OCI-LY3 (cell line): ENCODE data around the gene TTLL10.

Experiments used
- H2AFZ ChIP-seq: fragments of 200-600, 300-600 bp; shearing (Covaris generic); 2 replicates; pipeline ENCODE4 v1.6.0; 2014; ENCODE audit warnings: antibody characterized with exemption, low read depth, low read length
- H3K27ac ChIP-seq: fragments of 200-600, 300-600 bp; sonication (generic); 2 replicates; pipeline ENCODE4 v1.5.1; 2014; ENCODE audit warnings: mild to moderate bottlenecking, low read length, moderate library complexity, mixed read lengths
- H3K27me3 ChIP-seq: fragments of 200-600, 300-600 bp; sonication (generic); 2 replicates; pipeline ENCODE4 v1.6.1; 2014; ENCODE audit warnings: low read depth, low read length, mixed read lengths
- H3K36me3 ChIP-seq: fragments of 200-600, 300-600 bp; sonication (generic); replicated peaks from 2 replicates; pipeline ENCODE3; 2014; ENCODE audit warnings: low read depth, low read length, mixed read lengths
- H3K4me1 ChIP-seq: fragments of 300-600, 200-600 bp; sonication (generic); 2 replicates; pipeline ENCODE4 v1.6.1; 2014; ENCODE audit warnings: low read length, mixed read lengths
- H3K4me2 ChIP-seq: fragments of 200-600, 300-600 bp; sonication (generic); 2 replicates; pipeline ENCODE4 v1.6.1; 2014; ENCODE audit warnings: low read length, mixed read lengths
- H3K4me3 ChIP-seq: fragments of 300-600, 200-600 bp; sonication (generic); 2 replicates; pipeline ENCODE4 v1.5.1; 2014; ENCODE audit warnings: antibody characterized with exemption, mild to moderate bottlenecking, low read length, moderate library complexity
- H3K79me2 ChIP-seq: fragments of 300-600, 200-600 bp; shearing (Covaris generic); 2 replicates; pipeline ENCODE4 v1.6.1; 2014; ENCODE audit warnings: mild to moderate bottlenecking, low read length, mixed read lengths
- H3K9ac ChIP-seq: fragments of 300-600, 200-600 bp; shearing (Covaris generic); 2 replicates; pipeline ENCODE4 v1.6.0; 2014; ENCODE audit warnings: mild to moderate bottlenecking, low read length, moderate library complexity
- H3K9me3 ChIP-seq: fragments of 200-600, 300-600 bp; shearing (Covaris generic); 2 replicates; pipeline ENCODE4 v1.6.1; 2014; ENCODE audit warnings: low read length, mixed read lengths; ENCODE audit not compliant: insufficient read depth
- H4K20me1 ChIP-seq: fragments of 200-600, 300-600 bp; sonication (generic); 2 replicates; pipeline ENCODE4 v1.6.1; 2016; ENCODE audit warnings: low read length, mixed read lengths; ENCODE audit not compliant: insufficient read depth
- CTCF ChIP-seq: fragments of 200-600, 300-600 bp; sonication (generic); IDR thresholded peaks from 2 replicates; pipeline ENCODE4 v1.5.1; 2014; ENCODE audit warnings: antibody characterized with exemption, low read length, low read depth
- EZH2phosphoT487 ChIP-seq: fragments of 200-600 bp; shearing (Covaris generic); IDR thresholded peaks from 2 replicates; pipeline ENCODE4 v1.6.1; 2018; ENCODE audit warnings: antibody characterized with exemption, mixed run types, low read depth

The TTLL10 gene

DNA sequence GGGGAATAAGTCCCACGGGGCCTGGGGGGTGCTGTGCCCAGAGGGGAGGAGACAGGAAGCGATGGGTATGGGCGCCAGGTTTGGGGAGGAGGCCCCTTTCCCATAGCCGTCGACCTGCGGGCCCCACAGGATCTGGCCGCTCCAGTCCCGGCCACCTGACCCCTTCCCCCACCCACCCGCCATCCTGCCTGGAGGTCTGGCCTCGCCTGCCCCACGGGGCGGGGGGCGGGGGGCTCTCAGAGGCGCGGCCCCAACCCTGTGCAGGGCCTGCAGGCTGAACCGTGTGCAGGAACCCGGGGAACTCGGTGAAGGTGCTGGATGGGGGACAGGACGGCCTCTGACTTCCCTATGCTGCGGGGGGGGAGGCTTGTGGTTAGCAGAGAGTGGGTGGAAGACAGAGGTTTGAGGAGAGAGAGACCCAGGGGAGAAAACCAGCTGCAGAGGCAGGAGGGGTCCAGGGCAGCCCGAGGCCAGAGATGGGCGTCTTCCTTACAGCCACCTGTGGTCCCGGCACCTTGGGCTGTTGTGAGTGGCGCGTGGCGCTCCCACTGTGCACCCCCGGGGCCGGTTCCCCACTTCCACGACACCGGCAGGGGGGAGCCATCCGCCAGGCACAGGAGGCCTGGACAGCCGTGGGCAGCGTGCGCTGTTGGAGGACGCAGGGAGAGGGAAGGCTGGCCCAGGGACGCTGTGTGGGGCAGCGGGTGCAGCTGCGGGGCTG is 35.2 kb downstream of the TTLL10 start:
- Histone ChIP-seq H3K79me2 (no peaks in the 10 kb centered on the region), H3K36me3 (no peaks in the 10 kb centered on the region), H3K27ac (no peak overlapping the region), H3K27me3 (peaks cover 25% of the 10 kb centered on the region), H3K9ac (no peak overlapping the region), H3K4me2 (0 out of 2 replicates have a peak overlapping the region, but pooled peaks have one; percentile 14), H2AFZ (no peak overlapping the region), H3K9me3 (no peaks in the 10 kb centered on the region), H4K20me1 (no peaks in the 10 kb centered on the region), H3K4me3 (no peak overlapping the region), H3K4me1 (peaks cover 13% of the 10 kb centered on the region)
- no peak for TF ChIP-seq EZH2phosphoT487

GRCh38 chr1:1210726-1211540 is 37.3 kb downstream of the TTLL10 start:
- H4K20me1 ChIP-seq, result no peaks in the 10 kb centered on the region
- H3K4me3 ChIP-seq, result no peak overlapping the region
- H3K4me2 ChIP-seq, result no peak overlapping the region
- no peak overlapping the region for H2AFZ ChIP-seq
- H3K9ac ChIP-seq, result no peak overlapping the region
- no peak overlapping the region for H3K27ac ChIP-seq
- TF ChIP-seq EZH2phosphoT487 (no peak), CTCF (no peak)
- no peaks in the 10 kb centered on the region for H3K79me2 ChIP-seq
- peaks cover 29% of the 10 kb centered on the region for H3K4me1 ChIP-seq
- no peaks in the 10 kb centered on the region for H3K36me3 ChIP-seq
- H3K27me3 ChIP-seq, result peaks cover 22% of the 10 kb centered on the region
- H3K9me3 ChIP-seq, result no peaks in the 10 kb centered on the region

DNA sequence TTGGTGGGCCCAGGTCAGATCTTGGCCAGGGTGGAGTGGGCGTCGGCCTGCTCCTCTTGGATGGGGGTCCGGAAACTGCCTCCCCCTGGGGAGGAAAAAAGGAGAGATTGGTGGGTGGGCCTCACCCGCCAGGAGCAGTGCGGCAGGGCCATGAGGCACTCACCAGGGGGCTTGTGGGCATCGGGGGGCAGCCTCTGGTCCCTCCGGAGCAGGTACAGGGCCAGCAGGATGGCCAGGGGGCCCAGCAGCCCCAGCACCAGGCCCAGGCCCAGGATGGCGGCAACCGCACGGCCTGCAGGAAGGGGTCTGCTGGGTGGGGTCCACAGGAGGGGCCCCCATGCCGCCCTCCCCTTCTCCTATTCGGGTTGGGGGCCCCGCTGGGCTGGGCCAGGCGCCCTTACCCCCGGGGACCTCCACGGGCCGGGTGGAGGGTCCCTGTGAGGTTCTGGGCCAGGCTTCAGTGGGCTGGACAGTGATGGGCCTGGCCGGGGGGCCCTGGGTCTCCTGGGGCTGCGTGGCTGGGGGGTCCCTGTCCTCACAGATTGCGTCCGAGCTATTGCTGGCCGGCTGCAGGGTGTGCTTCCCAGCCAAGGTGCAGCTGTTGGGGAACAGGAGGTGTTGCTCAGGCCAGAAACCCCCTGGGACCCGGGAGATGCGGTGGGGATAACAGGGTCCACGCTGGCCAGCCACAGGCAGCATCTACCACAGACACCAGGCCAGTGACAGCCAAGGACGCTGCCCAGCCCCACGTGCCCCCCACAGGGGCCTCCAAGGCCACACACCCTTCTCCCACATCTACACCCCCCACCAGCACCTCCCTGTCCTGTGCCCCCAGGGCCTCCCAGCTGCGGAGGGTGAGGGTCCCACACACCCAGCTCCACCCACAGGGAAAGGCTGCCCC is 38.1 kb downstream of the TTLL10 start:
- TF ChIP-seq CTCF, result no peak
- no peak for TF ChIP-seq EZH2phosphoT487
- peaks cover 14% of the 10 kb centered on the region for H3K27me3 ChIP-seq
- no peaks in the 10 kb centered on the region for H3K79me2 ChIP-seq
- no peaks in the 10 kb centered on the region for H3K9me3 ChIP-seq
- peaks cover 3% of the 10 kb centered on the region for H3K36me3 ChIP-seq
- peaks cover 20% of the 10 kb centered on the region for H3K4me1 ChIP-seq
- no peak overlapping the region for H3K4me2 ChIP-seq
- H3K27ac ChIP-seq, result no peak overlapping the region
- H3K9ac ChIP-seq, result no peak overlapping the region
- no peaks in the 10 kb centered on the region for H4K20me1 ChIP-seq
- H3K4me3 ChIP-seq, result no peak overlapping the region
- H2AFZ ChIP-seq, result no peak overlapping the region

DNA sequence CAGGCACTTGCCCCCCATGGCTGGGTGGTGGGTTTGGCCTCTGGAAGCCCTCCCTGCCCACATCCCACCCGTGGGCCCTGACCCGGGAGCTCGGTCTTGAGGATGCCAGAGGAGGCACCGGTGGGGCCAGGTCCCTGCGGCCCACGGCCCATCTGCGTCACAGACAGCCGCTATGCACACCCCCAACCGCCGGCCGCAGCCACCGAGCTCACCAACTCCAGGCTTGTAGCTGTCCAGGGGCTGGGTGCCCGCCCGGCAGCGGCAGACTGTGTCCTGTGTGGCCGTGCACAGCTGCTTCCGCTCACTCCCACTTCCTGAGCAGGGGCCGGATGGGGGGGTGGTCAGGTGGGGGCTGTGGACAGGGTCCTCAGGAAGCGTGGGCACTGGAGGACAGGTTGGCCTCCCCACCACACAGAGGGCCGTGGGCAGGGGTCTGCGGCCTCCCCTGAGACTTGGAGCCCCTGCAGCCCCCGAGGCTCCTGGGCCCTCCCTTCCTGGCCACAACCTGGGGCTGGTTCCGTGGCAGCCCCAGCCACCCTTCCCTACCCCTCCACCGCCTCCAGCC is 39.2 kb downstream of the TTLL10 start:
- no peak overlapping the region for H3K9ac ChIP-seq
- H3K9me3 ChIP-seq, result no peaks in the 10 kb centered on the region
- H3K27ac ChIP-seq, result no peak overlapping the region
- TF ChIP-seq CTCF (no peak), EZH2phosphoT487 (no peak)
- H3K27me3 ChIP-seq, result peaks cover 4% of the 10 kb centered on the region; the same call in 1 of the 2 replicates
- H3K79me2 ChIP-seq, result no peaks in the 10 kb centered on the region
- H4K20me1 ChIP-seq, result no peaks in the 10 kb centered on the region
- H3K4me1 ChIP-seq, result peaks cover 18% of the 10 kb centered on the region
- no peak overlapping the region for H3K4me2 ChIP-seq
- H3K36me3 ChIP-seq, result peaks cover 7% of the 10 kb centered on the region
- H3K4me3 ChIP-seq, result no peak overlapping the region
- H2AFZ ChIP-seq, result no peak overlapping the region
